ENCODE results near the gene ISCU.
"Not testable (repeated sequence)": the region's sequence is repeated elsewhere in the genome, so short reads cannot be mapped to it uniquely, and the experiment has no call there.

Gene ISCU

DNA sequence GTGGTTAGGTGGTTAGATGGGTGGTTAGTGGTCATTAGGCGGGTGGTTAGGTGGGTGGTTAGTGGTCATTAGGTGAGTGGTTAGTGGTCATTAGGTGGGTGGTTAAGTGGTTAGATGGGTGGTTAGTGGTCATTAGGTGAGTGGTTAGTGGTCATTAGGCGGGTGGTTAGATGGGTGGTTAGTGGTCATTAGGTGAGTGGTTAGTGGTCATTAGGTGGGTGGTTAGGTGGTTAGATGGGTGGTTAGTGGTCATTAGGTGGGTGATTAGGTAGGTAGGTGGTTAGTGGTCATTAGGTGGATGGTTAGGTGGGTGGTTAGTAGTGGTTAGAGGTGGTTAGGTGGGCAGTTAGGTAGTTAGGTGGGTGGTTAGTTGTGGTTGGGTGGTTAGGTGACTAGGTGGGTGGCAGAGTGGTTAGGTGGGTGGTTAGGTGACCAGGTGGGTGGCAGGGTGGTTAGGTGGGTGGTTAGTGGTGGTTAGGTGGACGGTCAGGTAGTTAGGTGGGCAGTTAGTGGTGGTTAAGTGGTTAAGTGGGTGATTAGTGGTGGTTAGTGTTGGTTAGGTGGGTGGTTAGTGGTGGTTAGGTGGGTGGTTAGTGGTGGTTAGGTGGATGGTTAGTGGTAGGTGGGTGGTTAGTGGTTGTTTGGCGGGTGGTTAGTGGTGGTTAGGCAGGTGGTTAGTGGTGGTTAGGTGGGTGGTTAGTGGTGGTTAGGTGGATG is 43.5 kb downstream of the ISCU start:
- DNase-seq, result no peak

DNA sequence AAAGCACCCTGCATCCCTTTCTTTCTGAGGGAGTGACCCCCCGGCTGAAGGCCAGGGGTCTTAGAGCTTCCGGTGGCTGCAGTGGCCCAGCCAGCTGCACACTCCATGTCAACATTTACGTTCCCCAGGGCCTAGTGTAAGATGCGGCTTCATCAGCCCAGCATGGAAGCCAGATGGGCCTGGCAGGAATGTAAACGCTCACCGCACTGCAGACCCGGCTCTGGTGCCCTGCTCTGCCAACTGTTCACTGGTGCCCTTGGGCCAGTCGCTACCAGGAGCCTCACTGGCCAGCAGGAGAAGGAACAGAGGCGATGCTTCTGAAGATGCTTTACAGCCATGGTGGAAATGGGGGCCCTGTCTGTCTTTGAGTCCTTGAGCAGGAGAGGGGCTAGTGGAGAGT is 44.1 kb downstream of the ISCU start:
- no peak for DNase-seq

DNA sequence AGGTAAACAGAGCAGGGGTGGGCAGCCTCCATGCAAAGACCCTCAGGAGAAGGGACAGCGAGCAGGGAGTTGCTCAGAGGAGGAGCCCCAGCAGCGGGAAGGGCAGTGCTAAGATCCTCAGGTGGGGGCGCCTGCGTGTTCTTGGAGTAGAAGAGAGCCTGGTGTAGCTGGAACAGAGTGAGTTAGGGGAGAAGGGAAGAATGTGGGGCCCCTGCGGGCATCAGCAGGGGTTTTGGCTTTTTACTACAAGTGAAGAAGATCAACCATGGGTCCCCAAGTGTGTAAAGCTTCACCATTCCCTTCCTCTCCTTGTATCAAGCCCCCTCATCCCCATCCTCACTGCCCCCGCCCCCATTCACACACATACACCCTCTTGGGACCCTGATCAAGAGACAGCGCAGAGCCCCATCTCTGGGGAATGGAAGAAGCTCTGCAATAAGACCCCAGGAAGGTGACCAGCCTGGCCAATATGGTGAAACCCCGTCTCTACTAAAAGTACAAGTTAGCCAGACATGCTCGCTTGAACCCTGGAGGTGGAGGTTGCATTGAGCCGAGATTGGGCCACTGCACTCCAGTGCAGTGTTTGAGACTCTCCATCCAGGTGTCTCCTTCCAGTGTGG is 45.7 kb downstream of the ISCU start:
- no peak for DNase-seq

DNA sequence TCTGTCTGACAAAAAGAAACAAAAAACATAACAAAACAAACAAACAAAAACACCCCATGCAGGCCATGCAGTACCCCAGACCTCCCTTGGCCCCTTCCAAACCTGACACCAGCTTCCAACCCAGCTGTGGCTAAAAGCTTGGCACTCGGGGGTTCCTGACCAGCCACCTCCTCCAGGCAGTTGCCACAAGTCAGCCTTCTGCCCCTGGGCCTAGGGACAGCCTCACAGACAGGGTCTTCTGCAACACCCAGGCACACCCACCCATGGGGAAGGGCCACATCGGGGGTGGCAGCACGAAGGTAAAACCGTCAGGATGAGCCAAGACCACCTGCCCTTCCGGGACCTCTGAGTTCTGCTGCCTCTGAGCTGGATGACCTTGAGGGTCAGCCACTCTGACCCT is 46.2 kb downstream of the ISCU start:
- DNase-seq, result no peak

DNA sequence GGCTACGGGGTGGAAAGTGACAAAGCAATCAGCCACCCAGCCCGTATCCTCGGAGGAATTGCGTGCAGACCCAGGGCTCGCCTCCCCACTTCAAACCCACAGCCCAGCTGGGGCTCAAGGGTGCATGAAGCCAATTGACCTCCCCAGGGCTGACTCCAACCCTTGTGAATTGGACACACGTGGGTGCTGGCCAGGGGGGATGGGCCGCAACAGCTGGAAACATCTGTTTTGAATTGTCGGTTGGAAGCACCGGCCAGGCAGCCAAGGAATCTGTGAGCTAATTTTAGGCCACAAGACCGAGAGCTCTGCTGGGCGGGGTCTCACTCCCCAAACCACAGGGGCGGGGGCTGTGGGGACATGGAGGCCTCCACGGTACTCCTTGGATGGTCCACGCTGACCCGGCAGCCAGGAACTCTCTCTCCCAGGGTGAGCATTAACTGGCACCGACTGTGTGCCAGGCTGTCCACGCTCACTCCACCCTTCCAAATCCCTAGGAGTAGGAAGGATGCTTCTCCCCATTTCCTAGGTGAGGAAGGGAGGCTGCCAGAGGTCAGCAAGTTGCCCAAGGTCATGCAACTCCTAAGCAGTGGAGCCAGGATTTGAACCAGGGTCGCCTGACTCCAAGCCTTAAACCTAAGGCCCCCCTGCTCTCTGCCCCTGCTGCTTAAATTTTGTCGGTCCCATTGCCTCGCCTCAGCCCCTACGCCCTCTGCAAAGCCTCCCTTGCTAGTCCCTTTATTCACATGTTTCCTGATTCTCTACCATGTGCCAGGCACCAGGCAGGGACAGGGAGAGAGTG is 47.3 kb downstream of the ISCU start:
- no peak for DNase-seq

DNA sequence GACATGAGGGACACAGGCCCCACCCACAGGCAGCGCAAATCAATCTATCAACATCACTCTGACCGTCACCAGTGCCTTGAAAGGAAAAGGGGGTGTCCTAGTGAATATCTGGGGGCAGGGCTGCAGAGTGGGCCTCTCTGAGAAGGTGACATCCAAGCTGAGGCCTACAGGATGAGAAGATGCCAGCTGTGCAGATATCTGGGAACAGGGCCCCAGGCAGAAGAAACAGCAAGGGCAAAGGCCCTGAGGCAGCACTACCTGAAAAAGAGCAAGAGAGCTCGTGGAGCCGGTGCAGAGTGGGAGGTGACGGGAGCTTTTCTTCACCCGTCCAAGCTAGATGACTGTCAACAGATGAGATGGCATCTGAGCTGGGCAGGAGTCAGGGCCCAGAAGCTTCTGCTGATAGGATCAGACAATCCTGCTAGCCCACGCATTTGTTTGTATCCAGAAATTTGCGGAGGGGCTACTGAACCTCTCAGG is 48.0 kb downstream of the ISCU start:
- no peak for DNase-seq

DNA sequence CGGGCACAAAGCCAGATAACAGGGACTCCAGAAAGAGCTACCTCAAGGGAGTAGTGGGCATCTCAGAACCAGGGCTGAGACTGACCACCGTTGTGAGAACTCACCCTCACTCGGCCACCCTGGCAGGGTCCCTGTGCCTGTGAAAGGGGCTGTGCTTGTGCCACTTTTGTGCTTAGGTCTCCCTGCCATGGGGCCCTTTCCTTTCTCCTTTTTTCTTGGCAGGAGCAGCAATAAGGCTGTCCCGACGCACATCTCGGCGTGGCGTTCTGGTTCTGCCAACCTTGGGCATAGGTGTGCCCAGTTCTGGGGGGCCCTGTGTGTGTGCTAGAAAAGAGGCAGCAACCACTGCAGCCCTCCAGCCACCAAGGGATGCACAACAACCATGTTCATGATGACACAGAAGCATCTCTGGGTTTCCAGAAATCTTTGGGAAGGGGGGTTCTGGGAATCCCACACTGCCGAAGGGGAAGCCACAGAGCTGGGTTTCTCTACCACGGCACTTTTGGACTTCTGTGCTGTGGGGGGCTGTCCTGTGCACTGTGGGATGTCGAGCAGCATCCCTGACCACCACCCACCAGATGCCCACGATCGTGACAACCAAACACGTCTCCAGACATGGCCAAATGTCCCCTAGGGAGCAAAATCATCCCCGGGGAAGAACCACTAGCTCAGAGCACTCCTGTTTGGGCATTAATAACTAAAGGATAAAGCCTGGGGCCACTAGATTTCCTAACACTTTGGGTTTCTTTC is 48.6 kb downstream of the ISCU start:
- DNase-seq, result no peak

DNA sequence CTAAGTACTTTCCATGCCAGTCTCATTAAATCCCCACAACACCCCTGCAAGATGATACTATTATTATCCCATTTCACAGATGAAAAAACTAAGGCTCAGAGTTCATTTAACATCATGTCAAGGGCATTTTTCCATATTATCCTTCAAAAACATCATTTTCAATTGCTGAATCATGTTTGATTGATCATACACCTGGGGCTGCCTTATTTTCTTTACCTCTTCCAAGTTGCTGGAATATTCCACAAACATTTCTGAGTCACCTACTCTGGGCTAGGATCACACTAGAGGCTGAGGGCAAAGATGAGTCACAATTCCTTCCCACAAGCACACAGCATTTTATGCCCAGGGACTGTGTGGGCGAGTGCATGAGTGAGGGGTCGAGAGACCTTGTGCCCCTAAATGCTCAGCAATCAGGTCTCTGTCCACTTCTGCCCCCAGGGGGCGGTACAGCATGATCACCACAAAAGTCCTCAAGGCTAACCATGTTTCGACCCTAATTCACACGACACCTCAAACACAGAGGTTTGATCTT is 49.6 kb downstream of the ISCU start:
- peak; percentile 33 for DNase-seq

DNA sequence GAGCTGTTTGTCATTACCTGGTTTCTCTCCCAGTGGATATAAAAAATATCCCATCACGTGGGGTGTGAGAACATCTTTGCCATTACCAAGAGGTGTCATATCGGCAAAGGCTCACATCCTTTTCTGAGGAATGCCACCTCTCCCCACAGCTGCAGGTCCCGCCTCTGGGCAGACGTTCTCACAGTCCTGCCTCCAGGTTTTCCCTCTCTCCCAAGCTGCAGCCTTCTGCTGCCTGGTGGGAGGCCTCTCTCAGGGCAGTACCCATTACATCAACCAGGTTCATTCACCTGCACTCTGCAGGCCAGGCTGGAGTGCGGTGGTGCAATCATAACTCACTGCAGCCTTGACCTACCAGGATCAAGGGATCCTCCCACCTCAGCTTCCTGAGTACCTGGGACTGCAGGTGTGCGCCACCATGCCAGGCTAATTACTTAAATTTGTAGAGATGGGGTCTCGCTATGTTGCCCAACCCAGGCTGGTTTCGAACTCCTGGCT is 50.4 kb downstream of the ISCU start:
- DNase-seq, result no peak

DNA sequence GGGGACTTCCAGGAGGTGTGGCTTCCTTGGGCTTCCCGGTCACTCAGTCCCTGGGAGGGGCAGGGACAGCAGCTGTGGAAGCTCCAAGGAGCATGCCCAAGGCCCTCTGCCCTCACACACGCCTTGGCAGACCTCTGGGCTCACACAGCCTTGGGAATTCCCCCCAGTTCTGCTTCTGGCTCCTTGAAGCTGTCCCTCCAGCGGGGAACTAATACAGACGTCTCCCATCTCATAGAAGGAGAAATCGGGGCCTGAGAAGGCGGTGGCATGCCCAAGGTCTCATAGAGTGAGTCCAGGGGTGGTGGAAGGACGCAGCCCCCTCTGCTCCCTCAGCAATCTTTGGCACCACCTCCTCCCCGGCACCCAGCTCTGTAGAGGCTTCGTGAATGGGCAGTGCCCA is 51.2 kb downstream of the ISCU start:
- no peak for DNase-seq

DNA sequence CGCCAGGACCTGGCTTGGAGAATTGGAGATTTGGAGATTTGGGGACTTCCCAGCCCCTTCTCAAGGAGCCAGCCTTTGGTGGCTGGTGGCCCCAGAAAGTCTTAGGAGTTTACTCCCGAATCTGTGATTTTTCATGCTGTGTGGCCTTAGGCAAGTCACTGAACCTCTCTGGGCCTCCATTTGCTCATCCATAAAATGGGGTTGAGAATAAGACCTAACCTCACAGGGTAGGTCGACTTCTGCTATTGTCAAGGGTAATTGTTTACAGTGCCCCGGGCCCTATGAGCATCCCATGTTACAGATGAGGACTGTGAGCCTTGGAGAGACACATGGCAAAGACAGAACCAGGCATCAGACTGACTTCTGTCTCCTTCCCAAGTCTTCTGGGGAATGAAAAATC is 51.6 kb downstream of the ISCU start:
- no peak for DNase-seq

DNA sequence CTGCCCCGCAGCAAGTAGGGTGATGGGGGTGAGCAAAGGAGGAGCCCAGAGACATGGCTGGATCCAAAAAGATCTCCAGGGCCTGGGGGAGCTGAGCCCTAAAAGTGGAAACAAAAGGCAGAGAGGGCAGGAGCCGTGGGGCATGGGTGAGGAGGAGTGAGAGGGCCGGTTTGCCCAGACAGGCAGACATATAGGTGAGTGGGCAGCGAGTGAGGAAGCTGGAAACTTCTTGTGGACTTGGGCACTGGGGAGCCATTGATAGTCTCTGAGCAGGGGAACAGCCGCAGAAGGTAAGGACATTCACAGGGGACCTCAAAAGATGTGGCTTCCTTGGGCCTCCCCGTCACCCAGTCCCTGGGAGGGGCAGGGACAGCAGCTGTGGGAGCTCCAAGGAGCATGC is 52.2 kb downstream of the ISCU start:
- no peak for DNase-seq

DNA sequence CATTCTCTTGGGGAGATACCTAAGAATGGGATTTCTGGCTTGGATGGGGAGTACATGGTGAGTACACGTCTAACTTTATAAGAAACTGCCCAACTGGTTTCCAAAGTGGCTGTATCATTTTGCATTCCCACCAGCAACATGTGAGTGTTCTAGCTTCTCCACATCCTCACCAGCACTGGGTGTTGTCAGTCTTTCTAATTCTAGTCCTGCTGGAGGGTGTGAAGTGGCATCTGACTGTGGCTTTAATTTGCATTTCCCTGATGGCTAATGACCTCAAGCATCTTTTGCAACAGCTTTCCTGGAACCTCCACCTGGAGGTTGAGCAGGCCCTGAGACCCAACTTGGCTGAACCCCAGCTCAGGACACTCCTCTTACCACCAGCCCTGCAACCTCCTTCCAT is 53.5 kb downstream of the ISCU start:
- DNase-seq, result no peak

DNA sequence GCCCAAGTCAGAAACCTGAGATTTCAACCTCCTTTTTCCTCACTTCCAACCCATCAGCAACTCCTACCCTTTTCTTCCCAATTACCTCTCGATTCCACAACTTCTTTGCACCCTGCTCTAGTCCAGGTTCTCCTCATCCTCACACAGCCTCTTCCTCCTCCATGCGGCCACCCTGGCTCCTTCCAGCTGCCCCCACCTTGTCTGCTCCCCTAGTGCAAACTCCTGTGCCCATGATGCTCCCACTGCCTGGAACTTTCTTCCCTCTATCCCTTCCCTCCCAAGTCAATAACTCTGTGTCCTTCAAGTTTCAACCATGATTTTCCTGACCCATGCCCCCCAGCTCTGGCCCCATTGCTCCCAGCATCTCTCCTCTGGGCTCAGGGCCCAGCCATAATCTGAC is 54.0 kb downstream of the ISCU start:
- no peak for DNase-seq

DNA sequence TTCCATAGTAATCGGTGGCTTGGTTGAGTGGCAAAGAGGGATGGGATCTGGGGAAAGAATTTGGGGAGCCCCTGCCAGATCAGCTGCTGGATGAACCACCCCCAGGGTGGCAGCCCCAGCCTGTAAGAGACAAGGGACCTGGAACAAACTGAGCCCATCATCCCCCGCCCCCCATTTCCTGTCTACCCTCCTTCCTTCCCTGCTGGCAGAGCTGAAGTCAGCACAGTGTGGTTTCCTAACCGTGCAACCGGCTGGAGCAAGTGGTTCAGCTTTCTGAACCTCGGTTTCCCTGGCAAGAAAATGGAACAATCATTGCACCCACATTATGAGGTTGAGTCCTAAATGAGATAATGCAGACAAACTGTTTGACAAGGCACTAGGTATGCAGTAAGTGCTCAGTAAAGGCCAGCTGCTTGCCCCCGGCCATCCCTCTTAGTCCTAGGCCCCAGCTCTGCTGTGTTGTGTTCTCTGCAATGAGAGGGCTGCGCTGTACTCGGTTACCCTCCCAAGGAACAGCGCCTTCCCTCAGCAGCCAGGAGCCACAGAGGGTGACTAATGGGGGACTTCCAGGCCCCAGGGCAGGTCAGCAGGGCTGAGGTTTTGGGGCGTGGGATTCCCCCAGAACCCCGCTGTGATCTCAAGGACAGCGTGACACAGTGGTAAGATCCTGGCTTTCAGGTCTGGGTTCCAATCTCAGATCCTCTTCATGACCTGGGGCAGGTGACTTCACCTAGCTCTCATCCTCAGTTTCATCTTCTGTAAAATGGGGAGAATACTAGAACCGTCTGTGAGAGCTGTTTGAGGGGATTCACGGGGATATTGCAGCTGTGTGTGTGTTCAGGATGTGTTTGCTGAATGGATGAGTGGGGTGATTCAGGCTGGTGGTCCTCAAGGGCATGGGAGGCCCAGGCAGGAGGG is 54.8 kb downstream of the ISCU start:
- peak; percentile 69 for DNase-seq

DNA sequence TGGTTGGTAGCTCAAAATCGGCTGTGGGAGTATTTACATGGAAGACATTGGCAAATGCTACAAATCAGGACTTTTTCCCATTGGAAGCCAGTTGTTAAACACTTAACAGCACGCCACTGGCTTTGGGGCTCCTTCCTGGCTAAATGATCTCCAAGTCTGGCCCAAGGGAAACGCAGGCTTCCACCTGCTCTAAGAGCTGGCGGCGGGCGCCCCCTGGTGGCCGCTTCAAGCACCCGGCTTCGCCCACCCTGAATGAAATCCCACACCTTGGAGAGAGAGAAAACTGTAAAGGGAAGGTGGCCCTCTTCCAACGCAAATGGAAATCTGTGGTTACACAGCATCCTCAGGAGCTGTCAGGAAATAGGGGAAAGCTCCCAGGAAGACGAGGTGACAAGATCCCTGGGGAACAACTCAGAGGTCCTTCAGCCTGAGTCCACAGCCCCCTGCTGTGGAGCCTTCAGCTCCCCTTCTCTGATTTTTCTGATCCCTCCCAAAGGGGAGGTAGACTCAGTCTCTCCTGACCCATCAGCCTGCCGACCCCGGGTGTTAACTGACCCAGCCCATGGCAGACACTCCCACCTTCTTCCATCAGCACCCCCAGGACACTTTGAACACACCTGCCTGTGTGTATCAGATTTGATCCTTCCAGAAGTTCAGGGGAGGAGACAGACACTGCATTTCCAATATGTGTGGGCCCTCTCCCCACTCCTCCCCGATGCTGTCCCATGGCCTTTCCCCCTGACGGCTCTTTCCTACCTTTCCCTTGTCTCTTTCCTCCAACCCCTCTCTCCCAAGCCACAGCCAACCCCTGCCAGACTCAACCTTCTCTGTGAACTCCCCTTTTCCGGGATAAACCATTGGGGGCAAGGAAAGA is 55.9 kb downstream of the ISCU start:
- peak; percentile 83 for DNase-seq

DNA sequence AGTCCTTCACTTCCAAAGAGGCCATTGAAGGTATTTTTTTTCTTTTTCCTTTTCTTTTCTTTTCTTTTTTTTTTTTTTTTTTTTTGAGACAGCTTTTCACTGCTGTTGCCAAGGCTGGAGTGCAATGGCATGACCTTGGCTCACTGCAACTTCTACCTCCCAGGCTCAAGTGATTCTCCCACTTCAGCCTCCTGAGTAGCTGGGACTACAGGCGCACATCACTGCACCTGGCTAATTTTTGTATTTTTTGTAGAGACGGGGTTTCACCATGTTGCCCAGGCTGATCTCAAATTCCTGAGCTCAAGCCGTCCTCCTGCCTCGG is 56.5 kb downstream of the ISCU start:
- DNase-seq, result not testable (repeated sequence)
